GM18867 (cell line): ENCODE data around the gene EEF1AKMT1.
A peak's percentile ranks its signal among the peaks of the same experiment; 100 is the strongest.

Source experiments
- ATAC-seq: cut with Tn5 transposase; IDR thresholded peaks from one replicate; pipeline ENCODE4 v1.9.1; 2021; ENCODE audit warnings: mild to moderate bottlenecking, moderate library complexity; ENCODE audit not compliant: unreplicated experiment

The EEF1AKMT1 gene

GRCh38 chr13:20721058-20721453, 52.7 kb downstream of the EEF1AKMT1 start:
- no peak for ATAC-seq

- ATAC-seq, result no peak
Observed at GRCh38 chr13:20720499-20720898, 53.3 kb downstream of the EEF1AKMT1 start.

- ATAC-seq, result no peak
Observed at GRCh38 chr13:20719783-20720182, 54.0 kb downstream of the EEF1AKMT1 start.

- no peak for ATAC-seq
Observed at GRCh38 chr13:20718958-20719566, 54.7 kb downstream of the EEF1AKMT1 start.

GRCh38 chr13:20717581-20718542, 55.9 kb downstream of the EEF1AKMT1 start:
- ATAC-seq, result no peak

GRCh38 chr13:20716951-20717350, 56.8 kb downstream of the EEF1AKMT1 start:
- ATAC-seq, result no peak

GRCh38 chr13:20715330-20715712, 58.4 kb downstream of the EEF1AKMT1 start:
- ATAC-seq, result no peak

- no peak for ATAC-seq
Observed at GRCh38 chr13:20714563-20715329, 59.0 kb downstream of the EEF1AKMT1 start.

- no peak for ATAC-seq
Observed at GRCh38 chr13:20714161-20714560, 59.6 kb downstream of the EEF1AKMT1 start.

GRCh38 chr13:20713751-20714150, 60.0 kb downstream of the EEF1AKMT1 start:
- ATAC-seq, result no peak

- no peak for ATAC-seq
Observed at GRCh38 chr13:20713014-20713376, 60.8 kb downstream of the EEF1AKMT1 start.

- ATAC-seq, result no peak
Observed at GRCh38 chr13:20711301-20712044, 62.3 kb downstream of the EEF1AKMT1 start.

- no peak for ATAC-seq
Observed at GRCh38 chr13:20709782-20710181, 64.0 kb downstream of the EEF1AKMT1 start.

- ATAC-seq, result no peak
Observed at GRCh38 chr13:20709369-20709768, 64.4 kb downstream of the EEF1AKMT1 start.

GRCh38 chr13:20708216-20708615, 65.5 kb downstream of the EEF1AKMT1 start:
- no peak for ATAC-seq

- no peak for ATAC-seq
Observed at GRCh38 chr13:20706661-20707060, 67.1 kb downstream of the EEF1AKMT1 start.

GRCh38 chr13:20704459-20705069, 69.2 kb downstream of the EEF1AKMT1 start:
- ATAC-seq, result no peak

GRCh38 chr13:20703780-20704458, 69.8 kb downstream of the EEF1AKMT1 start:
- peak; percentile 92 for ATAC-seq

GRCh38 chr13:20702915-20703779, 70.6 kb downstream of the EEF1AKMT1 start, which contains the start of gene IL17D:
TSS of gene IL17D (plus strand) at chr13:20703699. CDS start at chr13:20704002, 303 bp downstream.
- peak; percentile 35 for ATAC-seq
